Activated CD4-positive, alpha-beta memory T cell treated with anti-CD3 and anti-CD28 coated beads, Interleukin-2, amount 10 ng/mL, durations not matched to agents 7 days and 5 days (primary cell): Measurements from ENCODE around the gene SNRNP35. TPM values are rescaled to one million over a fixed set of nuclear protein-coding genes. Genes with fewer than 3 reads are reported as not detected.
"Not testable (repeated sequence)": the region's sequence is repeated elsewhere in the genome, so short reads cannot be mapped to it uniquely, and the experiment has no call there.

Experiments used
- CTCF ChIA-PET: fragments of 350-600 bp; sonication (Branson Sonifier 250); formaldehyde crosslinking; loops from one replicate; lab custom pipeline; 2021; ENCODE audit warnings: antibody characterized with exemption, inconsistent platforms; lab: Charles Lee
- POLR2A ChIA-PET: fragments of 350-600 bp; sonication (Branson Sonifier 250); formaldehyde crosslinking; loops from one replicate; lab custom pipeline; 2021; ENCODE audit warnings: antibody characterized with exemption; lab: Charles Lee
- DNase-seq: peaks from one replicate; pipeline ENCODE4 v3.0.0-alpha.2; 2020
- H3K27ac Mint-ChIP-seq: one replicate; pipeline ENCODE4 v1.8.0; 2021; ENCODE audit warnings: mild to moderate bottlenecking, mixed read lengths
- H3K27me3 Mint-ChIP-seq: one replicate; pipeline ENCODE4 v1.8.0; 2021; ENCODE audit warnings: mixed read lengths
- H3K36me3 Mint-ChIP-seq: one replicate; pipeline ENCODE4 v1.8.0; 2021; ENCODE audit warnings: low read depth, mixed read lengths
- H3K4me1 Mint-ChIP-seq: one replicate; pipeline ENCODE4 v1.8.0; 2021; ENCODE audit warnings: mixed read lengths
- H3K4me3 Mint-ChIP-seq: one replicate; pipeline ENCODE4 v1.8.0; 2021; ENCODE audit warnings: mild to moderate bottlenecking, mixed read lengths
- H3K9me3 Mint-ChIP-seq: one replicate; pipeline ENCODE4 v1.8.0; 2021; ENCODE audit warnings: mixed read lengths
- total RNA-seq, 2 experiments: library from RNA; stranded (reverse); gene quantifications; one replicate each; pipeline ENCODE4 v1.2.3, GENCODE V29; 2021

The SNRNP35 gene, protein sequence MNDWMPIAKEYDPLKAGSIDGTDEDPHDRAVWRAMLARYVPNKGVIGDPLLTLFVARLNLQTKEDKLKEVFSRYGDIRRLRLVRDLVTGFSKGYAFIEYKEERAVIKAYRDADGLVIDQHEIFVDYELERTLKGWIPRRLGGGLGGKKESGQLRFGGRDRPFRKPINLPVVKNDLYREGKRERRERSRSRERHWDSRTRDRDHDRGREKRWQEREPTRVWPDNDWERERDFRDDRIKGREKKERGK
- total RNA-seq = 10 to 100 TPM; 29.7 to 35.0 TPM

DNA sequence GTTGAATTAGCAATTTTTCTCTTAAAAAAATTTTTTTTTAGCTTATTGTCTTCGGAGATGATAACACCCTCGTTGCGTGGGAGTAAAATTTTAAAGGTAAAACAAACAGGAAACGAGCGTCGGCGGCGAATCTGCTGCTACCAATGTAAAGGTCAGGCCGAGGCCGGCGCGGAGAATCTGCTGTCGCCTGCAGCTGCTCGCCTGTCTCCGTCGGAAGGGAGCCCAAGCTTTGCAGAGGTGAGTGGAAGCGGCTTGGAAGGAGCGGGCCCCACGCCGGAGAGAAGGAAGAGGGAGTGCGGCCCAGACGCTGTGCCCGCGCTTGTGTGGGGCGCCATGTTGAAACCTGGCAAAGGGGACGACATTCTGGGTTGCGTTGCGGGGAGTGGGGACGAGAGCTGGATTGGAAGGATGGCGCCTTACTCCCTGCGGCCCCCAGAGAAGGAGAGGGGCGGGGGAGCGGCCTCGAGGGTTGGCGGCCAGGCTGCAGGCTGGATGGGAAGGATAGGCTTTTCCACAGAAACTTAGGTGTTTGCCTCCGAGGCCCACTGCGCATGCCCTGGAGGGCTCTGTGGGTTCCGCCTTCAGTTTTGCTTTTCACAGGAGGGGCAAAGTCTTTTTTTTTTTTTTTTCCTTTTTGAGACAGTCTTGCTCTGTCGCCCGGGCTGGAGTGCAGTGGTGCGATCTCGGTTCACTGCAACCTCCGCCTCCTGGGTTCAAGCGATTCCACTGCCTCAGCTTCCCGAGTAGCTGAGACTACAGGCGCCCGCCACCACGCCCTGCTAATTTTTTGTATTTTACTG lies at the start of gene SNRNP35:
Gene SNRNP35 (plus strand): TSS at position 160 of the 800 bp plus-strand sequence. CDS start 7,402 bp downstream, outside the sequence.
- peaks cover 23% of the 10 kb centered on the region for H3K4me1 Mint-ChIP-seq
- ChIA-PET POLR2A (interaction anchor here (0.7 to 4.4 kb wide), 25 partner anchors 9 to 484 kb away, joined by 3 to 48 read pairs (median 4); partner anchors contain the start of genes DDX55, KMT5A, MPHOSPH9 and MTRFR), CTCF (interaction anchor here (0.8 to 2.1 kb wide), 5 partner anchors 9 to 93 kb away, joined by 3 to 8 read pairs (median 5); partner anchors contain the start of gene KMT5A)
- no peaks in the 10 kb centered on the region for H3K27me3 Mint-ChIP-seq
- peaks cover 30% of the 10 kb centered on the region for H3K36me3 Mint-ChIP-seq
- peak; percentile 86 for DNase-seq
- peak within 1 kb of the TSS; percentile 99 for H3K27ac Mint-ChIP-seq
- no peaks in the 10 kb centered on the region for H3K9me3 Mint-ChIP-seq
- H3K4me3 Mint-ChIP-seq = peak within 1 kb of the TSS; percentile 94

DNA sequence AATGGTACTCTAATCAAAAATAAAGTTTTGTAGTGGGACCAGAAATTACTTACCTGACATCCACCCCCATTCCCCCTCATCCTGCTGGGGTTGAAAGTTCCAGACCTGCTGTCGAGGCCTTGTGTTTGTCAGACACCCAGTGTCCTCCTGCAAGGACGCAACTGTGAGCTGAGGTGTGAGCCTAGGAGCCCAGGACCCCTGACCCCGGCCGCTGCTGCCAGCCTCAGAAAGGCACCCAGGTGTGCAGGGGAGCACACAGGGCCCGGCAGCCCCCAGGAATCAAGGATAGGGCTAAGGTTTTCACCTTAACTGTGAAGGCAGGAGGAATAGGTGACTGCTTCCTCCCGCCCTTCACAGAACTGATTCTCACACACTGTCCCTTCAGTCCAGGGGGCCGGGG lies 49.3 kb upstream of the SNRNP35 start:
- CTCF ChIA-PET, DNase-seq, H3K9me3 Mint-ChIP-seq, H3K27ac Mint-ChIP-seq, H3K27me3 Mint-ChIP-seq, H3K4me3 Mint-ChIP-seq, H3K4me1 Mint-ChIP-seq: not testable (repeated sequence)
- peaks cover 46% of the 10 kb centered on the region for H3K36me3 Mint-ChIP-seq
- POLR2A ChIA-PET = interaction anchor here (1.0 to 1.4 kb wide), 3 partner anchors 9 to 18 kb away, joined by 3 to 4 read pairs (median 3); no protein-coding TSS in a partner anchor

DNA sequence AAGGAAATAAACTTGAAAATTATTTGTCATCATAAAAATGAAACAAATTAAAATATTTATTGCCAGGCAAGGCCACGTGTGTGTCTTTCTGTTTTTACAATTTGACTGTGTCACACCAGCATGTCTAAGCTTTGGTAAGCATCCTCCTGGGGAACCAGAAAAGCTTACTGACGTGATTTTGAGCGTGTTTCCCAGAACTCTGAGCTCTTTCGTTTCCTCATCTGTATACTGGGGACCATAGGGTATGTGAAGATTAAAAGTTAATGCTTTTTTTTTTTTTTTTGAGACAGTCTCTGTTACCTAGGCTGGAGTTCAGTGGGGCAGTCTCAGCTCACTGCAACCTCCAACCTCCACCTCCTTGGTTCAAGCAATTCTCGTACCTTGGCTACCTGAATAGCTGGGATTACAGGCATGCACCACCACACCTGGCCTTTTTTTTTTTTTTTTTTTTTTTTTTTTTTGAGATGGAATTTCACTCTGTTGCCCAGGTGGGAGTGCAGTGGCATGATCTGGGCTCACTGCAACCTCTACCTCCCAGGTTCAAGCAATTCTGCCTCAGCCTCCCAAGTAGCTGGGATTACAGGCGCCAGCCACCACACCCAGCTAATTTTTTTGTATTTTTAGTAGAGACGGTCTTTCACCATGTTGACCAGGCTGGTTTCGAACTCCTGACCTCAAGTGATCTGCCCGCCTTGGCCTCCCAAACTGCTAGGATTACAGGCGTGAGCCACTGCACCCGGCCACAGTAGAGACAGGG lies 48.5 kb upstream of the SNRNP35 start:
- POLR2A ChIA-PET = interaction anchor here (1.0 to 1.4 kb wide), 3 partner anchors 9 to 17 kb away, joined by 3 to 4 read pairs (median 3); no protein-coding TSS in a partner anchor
- CTCF ChIA-PET = interaction anchor here (0.6 kb wide), 1 partner anchor 32 kb away, joined by 3 read pairs; no protein-coding TSS in a partner anchor
- H3K36me3 Mint-ChIP-seq = peaks cover 40% of the 10 kb centered on the region
- not testable (repeated sequence) for H3K9me3 Mint-ChIP-seq, H3K27me3 Mint-ChIP-seq, DNase-seq, H3K4me1 Mint-ChIP-seq, H3K4me3 Mint-ChIP-seq, H3K27ac Mint-ChIP-seq

DNA sequence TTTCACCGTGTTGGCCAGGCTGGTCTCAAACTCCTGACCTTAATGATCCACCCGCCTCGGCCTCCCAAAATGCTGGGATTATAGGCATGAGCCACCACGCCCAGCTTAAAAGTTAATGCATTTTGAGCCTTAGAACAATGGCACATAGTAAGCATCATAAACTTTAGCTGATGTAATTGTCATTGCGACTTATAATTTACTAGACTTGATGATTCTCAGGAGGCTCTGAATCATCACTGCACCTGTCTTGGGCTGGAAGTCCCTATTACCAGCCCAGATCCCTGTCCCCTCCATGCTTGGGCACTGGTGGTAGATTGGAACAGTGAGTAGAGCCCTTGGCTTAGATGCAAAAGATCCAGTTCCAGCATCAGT lies 47.9 kb upstream of the SNRNP35 start:
- Mint-ChIP-seq H3K27ac (no peak overlapping the region), H3K4me3 (no peak overlapping the region), H3K36me3 (peaks cover 37% of the 10 kb centered on the region), H3K27me3 (no peaks in the 10 kb centered on the region), H3K4me1 (no peaks in the 10 kb centered on the region), H3K9me3 (no peaks in the 10 kb centered on the region)
- POLR2A ChIA-PET = interaction anchor here (0.9 to 1.4 kb wide), 2 partner anchors 11 to 39 kb away, joined by 3 to 4 read pairs; no protein-coding TSS in a partner anchor
- DNase-seq = no peak
- CTCF ChIA-PET = no interaction called here

DNA sequence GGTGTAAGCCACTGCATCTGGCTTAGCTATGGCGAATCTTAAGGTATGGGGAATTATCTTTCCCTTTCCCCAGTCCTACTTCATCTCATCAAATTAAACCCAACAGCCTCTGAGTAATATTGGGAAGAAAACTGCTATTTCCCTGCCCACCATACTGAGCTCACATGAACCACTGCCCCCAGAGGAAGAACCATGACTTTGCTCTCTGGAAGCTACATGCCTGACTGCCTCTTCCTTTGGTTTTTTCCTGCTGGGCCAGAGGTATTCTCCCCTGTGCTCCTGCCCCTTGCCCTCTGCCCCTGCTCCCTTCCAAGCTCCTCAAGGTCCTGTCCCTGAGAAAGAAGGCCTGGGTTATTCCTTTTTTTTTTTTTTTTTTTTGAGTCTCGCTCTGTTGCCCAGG lies 36.6 kb upstream of the SNRNP35 start:
- POLR2A ChIA-PET = interaction anchor here (0.9 to 1.3 kb wide), 2 partner anchors 9 to 39 kb away, joined by 3 to 4 read pairs; no protein-coding TSS in a partner anchor
- no peak for DNase-seq
- no peaks in the 10 kb centered on the region for H3K27me3 Mint-ChIP-seq
- H3K36me3 Mint-ChIP-seq = peaks cover 34% of the 10 kb centered on the region
- H3K27ac Mint-ChIP-seq = no peak overlapping the region
- H3K4me3 Mint-ChIP-seq = no peak overlapping the region
- no peaks in the 10 kb centered on the region for H3K4me1 Mint-ChIP-seq
- CTCF ChIA-PET = interaction anchor here (0.7 kb wide), 1 partner anchor 72 kb away, joined by 4 read pairs; no protein-coding TSS in a partner anchor
- H3K9me3 Mint-ChIP-seq = no peaks in the 10 kb centered on the region

DNA sequence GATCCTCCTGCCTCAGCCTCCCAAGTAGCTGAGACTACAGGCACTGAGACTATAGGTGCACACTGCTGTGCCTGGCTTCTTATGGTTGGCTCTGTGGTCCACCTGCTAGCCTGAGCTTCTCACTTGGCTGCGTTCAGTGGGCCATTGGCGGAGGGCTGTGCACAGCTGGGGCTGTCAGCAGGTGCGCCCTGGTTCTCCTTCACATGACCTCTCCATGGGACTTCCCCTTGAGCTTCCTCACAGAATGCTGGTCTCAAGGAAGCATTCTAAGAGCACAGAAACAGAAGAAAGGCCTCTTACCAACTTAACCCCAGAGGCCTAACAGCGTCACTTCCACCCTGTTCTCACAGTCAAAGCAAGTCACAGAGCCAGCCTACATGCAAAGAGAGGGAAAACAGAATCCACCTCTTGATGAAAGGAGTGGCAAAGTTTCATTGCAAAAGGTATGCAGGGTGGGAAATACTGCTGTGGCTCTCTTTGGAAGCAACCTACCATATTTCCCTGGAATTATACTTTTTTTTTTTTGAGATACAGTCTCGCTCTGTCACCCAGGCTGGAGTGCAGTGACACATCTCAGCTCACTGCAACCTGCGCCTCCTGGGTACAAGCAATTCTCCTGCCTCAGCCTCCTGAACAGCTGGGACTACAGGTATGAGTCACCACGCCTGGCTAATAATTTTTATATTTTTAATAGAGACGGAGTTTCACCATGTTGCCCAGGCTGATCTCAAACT lies 30.7 kb upstream of the SNRNP35 start:
- H3K27ac Mint-ChIP-seq = peak overlapping the region; percentile 78
- peaks cover 40% of the 10 kb centered on the region for H3K4me1 Mint-ChIP-seq
- POLR2A ChIA-PET = interaction anchor here (0.5 to 5.0 kb wide), 16 partner anchors 10 to 195 kb away, joined by 3 to 47 read pairs (median 4); partner anchors contain the start of genes KMT5A, RILPL2, SBNO1 and SNRNP35
- CTCF ChIA-PET = interaction anchor here (1.0 to 2.5 kb wide), 3 partner anchors 21 to 156 kb away, joined by 3 to 6 read pairs (median 4); partner anchors contain the start of gene KMT5A
- no peaks in the 10 kb centered on the region for H3K9me3 Mint-ChIP-seq
- peak overlapping the region; percentile 10 for H3K4me3 Mint-ChIP-seq
- H3K27me3 Mint-ChIP-seq = no peaks in the 10 kb centered on the region
- H3K36me3 Mint-ChIP-seq = peaks cover 60% of the 10 kb centered on the region
- DNase-seq = peak; percentile 53

DNA sequence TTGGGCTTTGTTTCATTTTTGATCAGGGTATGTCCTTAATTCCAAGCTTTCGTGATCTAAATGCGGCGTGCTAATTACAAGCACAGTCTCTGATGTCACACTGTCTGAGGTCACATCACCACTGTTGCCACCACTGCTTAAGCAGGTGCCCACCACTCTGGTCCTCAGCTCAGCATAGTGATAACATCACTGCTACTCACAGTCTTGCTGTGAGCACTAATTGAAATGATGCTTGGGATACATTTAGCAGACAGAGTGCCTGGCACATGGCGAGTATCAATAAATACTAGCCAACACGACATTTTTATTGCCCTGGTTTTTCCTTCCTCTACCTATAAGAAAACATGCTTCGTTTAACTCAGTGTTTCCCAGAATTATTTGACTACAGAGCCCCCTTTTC lies 29.3 kb upstream of the SNRNP35 start:
- H3K9me3 Mint-ChIP-seq = no peaks in the 10 kb centered on the region
- peak overlapping the region; percentile 24 for H3K4me3 Mint-ChIP-seq
- POLR2A ChIA-PET = interaction anchor here (1.1 to 5.0 kb wide), 9 partner anchors 8 to 196 kb away, joined by 3 to 47 read pairs (median 12); partner anchors contain the start of genes KMT5A, MPHOSPH9, MTRFR and RILPL2
- H3K27me3 Mint-ChIP-seq = no peaks in the 10 kb centered on the region
- CTCF ChIA-PET = interaction anchor here (1.2 to 2.5 kb wide), 3 partner anchors 20 to 153 kb away, joined by 3 to 6 read pairs (median 4); no protein-coding TSS in a partner anchor
- H3K4me1 Mint-ChIP-seq = peaks cover 53% of the 10 kb centered on the region
- peaks cover 56% of the 10 kb centered on the region for H3K36me3 Mint-ChIP-seq
- peak overlapping the region; percentile 78 for H3K27ac Mint-ChIP-seq
- DNase-seq = no peak

DNA sequence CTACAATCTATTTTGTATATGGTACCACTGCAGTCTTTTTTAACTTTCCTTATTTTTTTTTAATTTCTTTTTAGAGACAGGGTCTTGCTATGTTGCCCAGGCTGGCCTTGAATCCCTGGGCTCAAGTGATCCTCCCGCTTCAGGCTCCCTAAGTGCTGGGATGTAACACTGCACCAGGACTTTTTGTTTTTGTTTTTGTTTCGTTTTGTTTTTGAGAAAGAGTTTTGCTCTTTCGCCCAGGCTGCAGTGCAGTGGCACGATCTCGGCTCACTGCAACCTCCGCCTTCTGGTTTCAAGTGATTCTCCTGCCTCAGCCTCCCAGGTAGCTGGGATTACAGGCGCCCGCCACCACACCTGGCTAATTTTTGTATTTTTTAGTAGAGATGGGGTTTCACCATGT lies 28.8 kb upstream of the SNRNP35 start:
- H3K4me3 Mint-ChIP-seq, H3K9me3 Mint-ChIP-seq, H3K27me3 Mint-ChIP-seq, DNase-seq: not testable (repeated sequence)
- CTCF ChIA-PET = interaction anchor here (1.2 to 2.5 kb wide), 3 partner anchors 19 to 153 kb away, joined by 3 to 6 read pairs (median 4); no protein-coding TSS in a partner anchor
- H3K27ac Mint-ChIP-seq = peak overlapping the region; percentile 78
- peaks cover 54% of the 10 kb centered on the region for H3K36me3 Mint-ChIP-seq
- peaks cover 58% of the 10 kb centered on the region for H3K4me1 Mint-ChIP-seq
- POLR2A ChIA-PET = interaction anchor here (1.1 to 5.0 kb wide), 6 partner anchors 12 to 196 kb away, joined by 3 to 47 read pairs (median 12); partner anchors contain the start of genes KMT5A, MPHOSPH9, MTRFR and SNRNP35

DNA sequence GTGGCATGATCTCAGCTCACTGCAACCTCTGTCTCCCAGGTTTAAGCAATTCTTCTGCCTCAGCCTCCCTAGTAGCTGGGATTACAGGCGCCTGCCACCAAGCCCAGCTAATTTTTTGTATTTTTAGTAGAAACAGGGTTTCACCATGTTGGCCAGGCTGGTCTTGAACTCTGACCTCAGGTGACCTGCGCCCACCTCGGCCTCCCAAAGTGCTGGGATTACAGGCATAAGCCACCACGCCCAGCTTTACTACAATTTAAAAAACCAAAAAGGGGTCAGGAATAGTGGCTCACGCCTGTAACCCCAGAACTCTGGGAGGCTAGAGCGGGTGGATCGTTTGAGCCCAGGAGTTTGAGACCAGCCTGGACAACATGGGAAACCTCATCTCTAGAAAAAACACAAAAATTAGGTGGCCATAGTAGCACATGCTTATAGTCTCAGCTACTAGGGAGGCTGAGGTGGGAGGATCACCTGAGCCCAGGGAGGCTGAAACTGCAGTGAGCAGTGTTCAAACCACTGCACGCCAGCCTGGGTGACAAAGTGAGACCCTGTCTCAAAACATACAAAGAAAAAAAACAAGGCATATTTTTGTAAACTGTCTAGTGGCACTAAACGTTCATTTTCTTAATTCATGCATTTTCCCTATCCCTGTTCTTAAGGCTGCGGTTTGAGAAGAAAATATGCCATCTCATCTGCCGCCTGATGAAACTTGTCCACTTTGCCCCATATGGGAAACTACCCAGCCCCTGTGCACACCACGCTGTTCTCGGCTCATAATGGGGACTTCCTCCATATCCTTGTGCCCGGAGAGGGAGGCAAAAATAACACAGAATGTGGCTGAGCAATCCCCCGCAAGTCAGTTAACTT lies 25.8 kb upstream of the SNRNP35 start:
- ChIA-PET CTCF (interaction anchor here (0.7 to 1.5 kb wide), 2 partner anchors 67 to 305 kb away, joined by 3 to 6 read pairs; no protein-coding TSS in a partner anchor), POLR2A (interaction anchor here (0.7 to 5.4 kb wide), 7 partner anchors 18 to 170 kb away, joined by 3 to 58 read pairs (median 5); partner anchors contain the start of genes DDX55 and SNRNP35)
- Mint-ChIP-seq H3K36me3 (peaks cover 56% of the 10 kb centered on the region), H3K4me3 (peak overlapping the region; percentile 97), H3K4me1 (peaks cover 70% of the 10 kb centered on the region), H3K27ac (peak overlapping the region; percentile 71)
- not testable (repeated sequence) for H3K27me3 Mint-ChIP-seq, DNase-seq, H3K9me3 Mint-ChIP-seq

DNA sequence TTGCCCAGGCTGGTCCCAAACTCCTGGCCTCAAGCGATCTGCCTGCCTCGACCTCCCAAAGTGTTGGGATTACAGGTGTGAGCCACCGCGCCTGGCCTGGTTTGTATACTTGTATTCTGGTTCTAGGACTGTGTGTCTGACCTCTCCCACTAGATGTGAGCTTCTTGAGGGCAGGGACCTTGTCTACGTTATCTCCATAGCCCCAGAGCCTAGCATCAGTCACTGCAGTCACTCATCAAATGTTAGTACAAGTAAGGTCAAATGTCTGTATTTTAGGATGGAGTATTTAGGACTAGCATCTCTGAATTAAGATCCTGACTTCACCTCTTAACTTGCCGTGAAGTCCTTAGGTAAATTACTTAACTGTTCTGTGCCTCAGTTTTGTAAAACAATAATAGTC lies 24.3 kb upstream of the SNRNP35 start:
- H3K9me3 Mint-ChIP-seq = no peaks in the 10 kb centered on the region
- no peak for DNase-seq
- POLR2A ChIA-PET = interaction anchor here (0.9 to 5.4 kb wide), 6 partner anchors 17 to 201 kb away, joined by 3 to 58 read pairs (median 4); partner anchors contain the start of genes MPHOSPH9, MTRFR and SNRNP35
- H3K27me3 Mint-ChIP-seq = no peaks in the 10 kb centered on the region
- peak overlapping the region; percentile 97 for H3K4me3 Mint-ChIP-seq
- CTCF ChIA-PET = interaction anchor here (0.7 to 1.5 kb wide), 3 partner anchors 27 to 68 kb away, joined by 4 to 6 read pairs (median 4); no protein-coding TSS in a partner anchor
- H3K27ac Mint-ChIP-seq = peak overlapping the region; percentile 96
- peaks cover 44% of the 10 kb centered on the region for H3K36me3 Mint-ChIP-seq
- H3K4me1 Mint-ChIP-seq = peaks cover 63% of the 10 kb centered on the region
